HG03280 (cell line): ENCODE results near the gene PDPN.

Source experiments
- ATAC-seq: cut with Tn5 transposase; IDR thresholded peaks from one replicate; pipeline ENCODE4 v1.9.1; 2021; ENCODE audit warnings: mild to moderate bottlenecking, moderate library complexity; ENCODE audit not compliant: unreplicated experiment

Gene PDPN

DNA sequence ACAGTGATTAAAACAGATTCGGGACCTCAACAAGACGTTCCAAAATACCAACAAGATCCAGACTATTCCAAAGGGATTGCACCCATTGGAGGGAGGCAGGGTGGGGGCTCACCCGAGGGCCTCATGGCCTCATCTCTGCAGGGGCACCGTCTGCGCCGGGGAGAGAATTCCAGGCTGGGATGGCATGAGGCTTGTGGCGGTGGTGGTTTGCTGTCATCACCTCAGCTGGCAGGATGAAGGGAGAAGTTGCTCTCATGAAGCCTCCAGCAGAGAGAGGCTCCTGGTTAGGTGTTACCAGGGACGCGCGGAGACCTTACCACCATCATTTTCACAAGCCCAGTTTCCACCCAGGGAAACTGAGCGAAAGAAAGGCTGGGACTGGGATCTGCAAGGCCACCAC lies 6.7 kb upstream of the PDPN start:
- ATAC-seq, result no peak

DNA sequence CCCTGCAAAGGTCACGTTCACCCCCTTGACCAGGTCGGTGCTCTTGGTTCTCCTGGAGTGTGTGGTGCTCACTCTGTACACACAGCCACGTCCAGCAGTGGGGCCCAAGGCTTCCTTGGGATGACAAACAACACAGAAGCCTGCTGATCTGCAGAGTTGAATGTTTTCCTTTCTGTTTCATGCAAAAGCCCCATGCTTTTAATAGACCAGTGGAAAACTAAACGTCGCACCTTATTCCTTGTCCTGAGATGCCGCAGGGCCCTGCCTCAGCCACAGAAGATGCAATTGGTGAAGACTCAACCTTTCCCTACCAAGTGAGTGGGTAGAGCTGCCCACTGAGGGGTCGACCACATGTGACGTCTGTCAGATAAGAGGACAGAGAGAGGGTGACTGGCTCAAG lies 5.8 kb upstream of the PDPN start:
- ATAC-seq, result no peak

DNA sequence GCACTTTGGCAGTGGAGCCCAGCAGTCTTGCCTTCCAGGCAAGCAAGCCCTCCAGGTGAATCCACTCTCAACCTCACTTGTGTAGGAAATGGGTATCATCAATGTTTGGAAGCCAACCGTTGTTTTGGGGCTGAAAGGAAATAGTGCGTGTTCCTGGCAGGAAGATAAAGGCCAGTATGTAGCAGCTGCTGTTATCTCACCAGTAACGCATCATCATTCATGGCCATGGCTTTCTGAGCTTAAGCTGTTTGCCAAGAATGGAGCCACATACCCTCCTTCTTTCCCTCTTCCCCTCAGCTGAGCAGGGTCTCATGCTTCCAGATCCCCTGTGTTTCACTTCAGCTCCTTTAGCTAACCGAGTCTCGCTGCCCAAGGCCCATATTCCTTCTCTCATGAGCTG lies 2.2 kb upstream of the PDPN start:
- ATAC-seq, result no peak

DNA sequence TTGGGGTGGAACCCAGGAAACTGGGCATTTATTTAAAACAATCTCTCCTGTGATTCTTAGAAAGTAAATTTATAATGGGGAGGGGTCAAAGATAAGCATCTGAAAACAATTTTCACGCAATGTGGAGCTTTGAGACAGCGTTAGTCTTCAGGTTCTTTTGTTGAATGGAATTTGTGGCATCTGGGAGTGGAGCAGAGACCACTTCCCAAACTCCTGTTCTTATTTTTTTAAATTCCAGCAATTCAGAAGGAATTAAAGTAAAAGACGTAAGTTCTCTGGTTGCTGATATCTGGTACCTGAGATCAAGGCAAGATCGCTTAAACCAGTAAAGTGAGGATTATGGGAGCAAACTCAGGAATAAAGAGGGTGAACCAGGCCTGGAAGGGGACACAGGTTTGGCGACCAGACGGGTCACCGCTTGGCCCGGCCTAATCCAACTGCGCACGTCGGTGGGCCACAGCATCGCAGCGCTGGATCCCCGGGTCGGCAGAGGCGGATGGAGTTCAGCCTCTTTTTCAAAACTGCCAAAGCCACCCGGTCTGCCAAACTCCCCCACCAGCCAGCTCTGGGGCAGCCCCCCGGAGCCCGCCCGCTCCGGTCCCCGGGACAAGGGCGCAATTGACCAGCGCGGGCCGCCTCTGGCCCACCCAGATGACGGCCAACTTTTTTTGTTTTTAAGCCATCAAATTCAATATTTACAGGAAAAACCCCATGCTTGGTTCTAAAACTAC lies 754 bp upstream of the PDPN start:
- ATAC-seq, result no peak

DNA sequence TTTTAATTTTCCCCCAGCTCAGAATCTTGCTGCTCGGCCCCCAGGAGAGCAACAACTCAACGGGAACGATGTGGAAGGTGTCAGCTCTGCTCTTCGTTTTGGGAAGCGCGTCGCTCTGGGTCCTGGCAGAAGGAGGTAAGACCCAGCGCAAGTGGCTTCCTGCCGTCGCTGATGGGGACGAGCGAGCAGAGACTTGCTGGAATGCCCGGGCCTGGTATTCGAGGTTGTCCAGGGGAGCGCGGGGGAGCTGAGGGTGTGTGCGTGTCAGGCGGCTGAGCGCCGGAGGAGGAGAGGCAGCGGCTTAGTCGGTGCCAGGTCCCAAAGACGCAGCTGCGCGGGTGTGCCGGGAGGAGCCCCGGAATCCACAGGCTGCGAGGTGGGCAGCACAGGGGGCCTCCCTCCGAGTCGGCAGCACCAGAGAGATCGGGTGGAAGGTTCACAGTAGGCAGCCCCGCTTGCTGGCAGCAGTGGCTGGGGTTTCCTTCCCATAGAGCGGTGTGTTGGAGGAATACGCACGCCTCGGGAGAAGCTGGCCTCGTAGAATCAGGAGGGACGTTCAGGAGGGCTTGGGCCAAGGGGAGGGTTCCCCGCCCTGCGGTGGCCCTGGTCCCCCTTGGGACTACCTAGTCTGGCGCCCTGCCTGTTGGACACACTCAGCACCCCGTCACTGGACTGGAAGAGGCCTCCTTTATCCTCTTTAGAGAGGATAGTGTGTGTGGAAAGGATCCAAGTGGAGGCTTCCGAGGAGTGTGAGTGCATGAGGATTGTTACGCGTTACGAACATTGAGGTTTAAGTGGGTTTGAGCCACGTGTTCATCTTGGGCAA lies 547 bp downstream of the PDPN start:
- no peak for ATAC-seq

DNA sequence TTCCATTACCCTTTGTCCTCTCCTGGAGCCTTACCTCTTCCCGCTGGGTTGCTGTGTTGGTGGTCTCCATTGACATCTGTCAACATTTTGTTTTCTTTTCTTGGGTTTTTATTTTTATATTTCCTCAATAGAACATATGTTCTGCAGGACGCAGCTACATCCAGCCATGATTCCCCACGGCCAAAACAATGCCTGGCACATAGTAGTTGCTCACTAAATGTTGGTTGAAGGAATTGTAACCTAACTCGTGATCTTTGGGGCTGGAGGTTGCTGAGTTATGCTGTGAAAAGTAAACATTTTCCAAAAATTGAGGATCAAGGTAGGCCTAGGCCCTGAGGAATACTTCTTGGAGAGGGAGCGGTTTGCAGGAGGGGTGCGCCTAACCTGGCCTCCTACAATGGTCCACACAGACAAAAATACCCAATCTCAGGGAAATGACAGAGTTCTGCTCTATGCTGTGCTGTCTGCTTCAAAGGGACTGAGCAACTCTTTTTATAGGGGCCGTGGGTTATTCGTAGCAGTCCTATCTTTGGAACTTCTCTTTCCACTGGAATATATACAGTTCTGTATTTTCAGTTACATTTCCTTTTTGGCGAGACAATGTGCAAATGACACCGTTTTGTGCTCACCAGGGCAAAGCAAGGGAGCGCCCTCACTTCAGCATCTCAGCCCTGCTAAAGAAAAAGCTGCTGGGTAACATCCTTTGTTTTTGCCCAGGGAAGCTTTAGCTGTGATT lies 1.4 kb downstream of the PDPN start:
- no peak for ATAC-seq

DNA sequence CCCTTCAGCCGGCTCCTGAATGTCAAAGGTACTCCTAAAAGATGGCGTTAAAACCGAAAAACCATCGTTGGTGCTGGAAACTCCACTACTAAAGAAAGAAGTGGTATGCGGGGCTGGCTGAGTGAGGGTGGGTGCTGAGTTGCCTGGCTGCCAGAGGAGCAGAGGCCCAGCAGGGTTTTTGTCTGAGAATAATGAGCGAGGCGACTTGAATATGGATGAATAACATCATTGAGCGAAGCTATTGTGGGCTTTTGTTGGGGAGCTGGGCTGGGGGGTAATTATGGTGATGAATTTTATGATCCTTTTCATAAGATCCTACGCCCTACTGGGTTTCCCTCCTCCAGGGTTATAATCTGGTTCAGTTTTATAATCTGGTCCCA lies 2.0 kb downstream of the PDPN start:
- no peak for ATAC-seq

DNA sequence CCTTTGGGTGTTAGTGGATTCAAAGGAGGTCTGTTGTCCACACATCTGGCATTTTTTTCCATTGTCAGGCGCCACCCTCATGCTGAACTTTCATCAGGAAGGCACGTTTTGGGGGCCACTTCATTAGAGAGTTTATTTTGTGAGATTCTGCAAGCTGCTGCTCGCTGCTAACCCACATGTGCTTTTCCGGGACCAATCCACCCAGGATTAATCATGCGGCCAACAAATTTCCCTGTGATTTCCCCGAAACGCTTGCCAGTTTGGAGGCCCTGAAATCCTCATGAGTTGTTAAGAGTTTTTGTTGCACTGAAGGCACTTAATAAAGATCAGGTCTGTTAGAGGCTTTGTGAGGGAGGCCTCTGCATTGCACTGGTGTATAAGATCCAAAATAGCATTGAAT lies 2.4 kb downstream of the PDPN start:
- ATAC-seq, result no peak

DNA sequence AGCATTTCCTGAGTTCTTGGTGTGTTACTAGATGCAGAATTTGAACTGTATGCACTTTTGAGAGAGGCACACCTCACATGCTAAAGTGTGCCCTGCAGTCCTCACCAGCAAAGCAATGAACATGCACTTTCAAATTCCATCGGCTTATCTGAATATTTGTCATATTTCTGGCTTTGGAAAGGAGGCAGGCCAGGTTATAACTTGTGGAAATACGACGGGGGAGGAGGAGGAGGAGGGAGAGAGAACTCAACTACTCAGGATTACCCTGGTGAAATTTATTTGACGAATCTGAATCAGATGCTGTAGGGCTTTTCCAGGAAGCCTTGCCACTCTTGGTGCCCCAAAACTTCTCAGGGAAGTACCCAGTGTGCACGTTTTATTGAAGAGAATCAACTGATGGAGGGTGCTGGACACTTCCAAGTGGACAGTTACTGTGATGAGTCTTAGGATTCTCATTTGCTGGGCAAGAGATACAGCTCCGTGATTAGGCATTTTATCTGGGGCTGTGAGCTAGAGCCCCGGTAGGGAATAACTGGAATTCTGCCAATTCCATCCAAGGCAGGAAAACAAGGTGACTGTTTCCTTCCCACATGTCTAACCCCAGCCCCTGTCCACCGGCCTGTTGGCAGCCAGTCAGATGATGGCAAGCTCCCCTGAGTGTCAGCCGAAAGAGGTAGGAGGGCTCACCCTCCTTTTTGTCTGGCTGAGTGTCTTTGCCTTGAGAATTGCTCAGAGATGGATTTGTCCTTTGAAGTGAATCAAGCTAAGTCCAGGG lies 3.8 kb downstream of the PDPN start:
- no peak for ATAC-seq

DNA sequence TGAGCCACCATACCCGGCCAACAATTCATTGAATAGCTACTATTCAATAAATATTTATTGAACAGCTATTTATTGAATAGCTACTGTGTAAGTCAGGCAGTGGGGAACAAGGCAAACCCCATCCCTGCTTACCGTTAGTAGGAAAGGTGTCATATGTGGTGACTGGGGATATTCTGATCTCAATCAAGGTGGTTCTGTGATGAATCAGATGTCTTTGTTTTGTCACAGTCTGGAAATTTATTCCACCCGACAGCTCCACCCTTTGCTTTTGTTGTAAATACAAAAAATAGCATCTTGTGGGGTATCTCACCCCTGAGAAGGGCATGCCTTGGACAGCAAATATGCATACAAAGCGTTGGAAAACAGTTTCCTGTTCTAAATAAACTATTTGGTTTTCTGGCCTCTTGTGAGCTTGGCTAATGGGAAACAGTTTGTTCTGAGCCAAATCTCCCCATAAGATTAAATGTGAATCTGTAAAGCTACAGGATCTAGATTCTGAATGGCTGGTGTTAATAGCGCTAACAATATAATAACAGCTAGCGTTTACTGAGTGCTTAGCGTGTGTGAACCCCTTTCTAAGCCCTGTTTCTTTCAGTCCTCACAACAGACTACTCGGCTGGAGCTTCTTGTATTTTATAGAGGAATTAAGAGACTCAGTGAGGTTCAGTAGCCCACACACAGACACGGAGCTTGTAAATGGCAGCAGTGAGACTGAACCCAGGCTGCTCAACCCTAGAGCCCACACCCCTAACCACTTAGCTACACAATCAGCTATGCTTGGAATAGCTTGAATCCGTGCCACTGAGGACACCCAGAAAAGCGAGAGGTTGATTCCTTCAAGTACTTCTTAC lies 5.5 kb downstream of the PDPN start:
- ATAC-seq, result no peak

DNA sequence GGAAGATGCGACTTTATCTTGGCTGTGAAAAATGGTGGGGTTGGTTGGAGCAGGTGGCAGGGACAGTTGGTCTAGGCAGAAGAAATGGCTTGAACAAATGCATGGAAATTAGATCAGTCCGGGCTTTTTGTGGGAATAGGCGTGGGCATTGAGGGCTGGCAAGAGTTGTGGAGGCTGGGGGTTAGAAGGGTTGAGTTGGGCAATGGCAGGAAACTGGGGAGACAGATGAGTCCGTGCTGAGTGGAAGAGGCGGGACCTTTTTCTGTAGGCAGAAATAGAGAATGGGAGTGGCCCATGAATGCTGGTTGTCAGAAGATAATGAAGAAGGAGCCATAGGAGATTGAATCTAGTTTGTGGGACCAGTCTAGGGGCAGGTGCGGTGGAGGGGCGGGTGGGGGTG lies 6.9 kb downstream of the PDPN start:
- ATAC-seq, result no peak

DNA sequence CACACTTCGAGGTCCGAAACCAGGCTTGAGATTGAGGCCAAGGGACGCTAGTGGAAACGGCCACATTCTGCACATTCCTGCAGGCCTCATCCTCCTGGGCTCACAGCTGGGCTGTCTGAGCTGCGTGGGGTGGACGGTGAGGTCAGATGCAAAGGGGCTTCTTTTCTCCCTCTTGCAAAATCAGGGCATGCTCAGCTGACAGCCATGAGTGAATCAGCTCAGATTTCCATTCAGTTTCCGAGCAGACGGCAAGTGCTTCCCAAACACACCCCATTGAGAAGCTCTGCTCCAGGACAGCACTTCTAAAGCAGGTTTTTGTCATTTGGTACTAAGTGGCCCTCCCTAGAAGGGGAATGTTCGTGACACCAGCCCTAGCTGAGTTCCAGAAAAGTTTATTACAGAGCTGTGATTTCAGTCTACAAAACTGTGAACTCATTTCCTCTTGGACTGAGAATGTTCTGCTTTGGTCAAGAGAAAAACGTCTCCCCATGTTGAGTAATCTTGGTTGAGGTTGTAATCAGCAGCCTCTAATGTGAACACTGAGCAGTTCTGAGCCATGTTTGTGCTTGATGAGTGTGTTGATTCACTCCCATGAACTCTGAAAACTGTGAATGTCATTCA lies 10.0 kb downstream of the PDPN start:
- no peak for ATAC-seq

DNA sequence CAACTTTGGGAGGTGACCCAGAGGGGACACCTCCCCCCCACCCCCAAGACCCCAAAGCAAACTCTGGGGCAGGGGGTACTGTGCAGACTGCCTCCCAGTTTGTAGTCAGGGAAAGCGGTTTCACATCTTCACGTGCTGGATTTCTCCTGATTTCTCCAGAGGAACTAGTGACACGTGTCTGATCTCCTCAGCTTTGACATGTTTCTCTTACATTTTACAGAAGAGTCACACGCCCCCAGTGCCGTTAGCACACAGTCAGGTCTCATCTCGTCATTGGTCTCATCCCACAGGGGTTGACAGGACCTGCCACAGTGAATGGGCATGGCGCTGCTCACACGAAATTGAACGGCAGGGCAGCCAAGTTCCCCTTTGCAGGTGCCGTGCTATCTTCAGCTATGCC lies 11.8 kb downstream of the PDPN start:
- no peak for ATAC-seq

DNA sequence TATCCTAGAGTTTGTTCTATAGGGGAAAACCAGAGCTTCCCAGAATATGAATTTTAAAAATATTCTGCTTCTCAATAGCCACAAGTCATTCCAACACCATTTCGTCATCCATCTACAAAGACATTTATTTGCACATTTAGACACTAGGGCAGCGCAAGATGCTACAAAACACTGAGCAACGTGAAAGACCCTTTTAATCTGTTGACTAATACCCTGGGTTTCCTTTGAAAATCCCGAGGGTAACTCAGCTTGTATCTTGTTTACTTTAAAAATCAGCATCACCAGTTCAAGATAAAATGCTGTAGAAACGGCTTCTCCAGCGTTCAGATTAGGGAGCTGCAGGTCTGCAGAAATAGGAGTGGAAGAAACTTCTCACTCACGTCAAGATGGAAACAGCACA lies 13.5 kb downstream of the PDPN start:
- ATAC-seq, result no peak

DNA sequence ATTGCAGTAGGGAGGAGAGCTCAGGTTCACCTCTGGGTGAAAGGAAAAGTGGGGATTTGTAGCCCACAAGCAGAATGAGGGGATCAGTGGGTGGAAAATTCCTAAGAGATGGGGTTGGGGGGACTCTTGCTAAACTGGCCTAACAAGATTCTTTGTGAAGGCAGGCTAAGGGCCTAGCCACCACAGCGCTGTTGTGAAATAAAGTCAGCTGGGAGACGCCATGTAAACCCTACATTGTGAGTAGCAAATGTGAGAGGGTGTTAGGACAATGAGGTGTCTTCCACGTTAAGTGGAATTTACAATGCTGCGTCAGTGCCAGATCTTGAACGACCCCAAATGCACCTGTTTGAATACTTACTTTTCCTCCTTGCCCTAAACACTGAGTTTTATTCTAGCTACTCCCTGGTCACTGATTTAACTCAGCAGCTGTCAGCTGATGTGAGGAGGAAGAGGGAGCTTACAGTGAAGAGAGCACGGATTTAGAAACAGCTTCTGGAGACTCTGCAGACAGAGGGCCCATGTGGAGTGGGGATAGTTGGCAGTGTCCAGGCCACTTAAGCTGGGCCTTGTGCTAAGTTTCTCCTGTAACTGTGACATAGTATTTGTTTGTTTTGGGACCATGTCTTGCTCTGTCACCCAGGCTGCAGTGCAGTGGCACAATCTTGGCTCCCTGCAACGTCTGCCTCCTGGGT lies 17.3 kb downstream of the PDPN start:
- no peak for ATAC-seq

DNA sequence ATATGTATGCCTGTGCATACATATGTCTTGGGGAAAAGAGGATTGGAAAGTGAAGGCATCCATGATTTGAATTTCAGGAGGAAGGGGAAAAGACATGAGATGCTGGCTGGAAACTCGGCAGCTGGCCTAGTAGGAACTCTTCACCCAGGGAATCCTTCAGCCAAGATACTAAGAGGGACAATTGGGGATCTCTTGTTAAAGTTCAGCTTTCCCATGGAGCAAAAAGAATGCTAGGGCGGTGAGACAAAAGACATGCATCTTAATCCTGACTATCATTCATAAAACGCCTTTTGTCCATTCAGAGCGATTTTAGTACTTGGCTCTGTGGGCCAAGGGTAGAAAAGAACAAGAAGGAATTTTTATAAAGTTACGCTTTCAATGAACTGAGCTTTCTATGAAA lies 20.5 kb downstream of the PDPN start:
- no peak for ATAC-seq

DNA sequence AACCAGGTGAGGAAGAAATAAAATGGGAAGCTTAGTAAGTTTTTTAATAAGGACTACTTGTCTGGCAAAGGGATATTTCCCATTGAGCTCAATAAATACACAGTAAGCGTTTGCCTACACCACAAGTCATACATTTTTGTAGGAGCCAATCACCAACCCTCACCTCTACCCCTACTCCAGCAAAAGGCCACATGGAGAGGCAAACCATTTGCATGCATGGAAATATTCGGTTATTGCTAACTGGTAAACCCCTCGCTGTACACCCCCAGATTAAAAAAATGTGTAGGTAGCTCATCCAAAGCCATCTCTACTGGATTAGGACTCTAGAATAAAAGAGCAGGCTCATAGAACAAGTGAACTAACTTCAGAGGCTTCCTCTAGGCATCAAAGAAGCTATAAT lies 21.1 kb downstream of the PDPN start:
- no peak for ATAC-seq

DNA sequence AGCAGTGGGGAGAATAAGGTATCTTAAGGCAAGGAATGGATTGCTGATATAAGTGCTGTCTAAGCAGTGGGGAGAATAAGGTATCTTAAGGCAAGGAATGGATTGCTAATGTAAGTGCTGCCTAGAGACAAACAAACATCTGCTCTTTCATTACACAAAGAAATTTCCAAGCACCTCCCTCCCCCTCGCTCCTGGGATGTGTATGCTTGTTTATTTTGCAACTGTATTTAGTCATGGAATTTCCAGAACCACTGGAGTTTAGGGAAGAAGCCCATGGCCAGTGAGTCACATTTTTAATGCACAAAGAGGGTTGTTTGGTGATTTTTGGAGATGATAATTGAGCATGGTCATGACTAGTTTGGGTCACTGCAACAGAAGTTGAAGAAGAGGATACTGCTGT lies 21.5 kb downstream of the PDPN start:
- ATAC-seq, result no peak

DNA sequence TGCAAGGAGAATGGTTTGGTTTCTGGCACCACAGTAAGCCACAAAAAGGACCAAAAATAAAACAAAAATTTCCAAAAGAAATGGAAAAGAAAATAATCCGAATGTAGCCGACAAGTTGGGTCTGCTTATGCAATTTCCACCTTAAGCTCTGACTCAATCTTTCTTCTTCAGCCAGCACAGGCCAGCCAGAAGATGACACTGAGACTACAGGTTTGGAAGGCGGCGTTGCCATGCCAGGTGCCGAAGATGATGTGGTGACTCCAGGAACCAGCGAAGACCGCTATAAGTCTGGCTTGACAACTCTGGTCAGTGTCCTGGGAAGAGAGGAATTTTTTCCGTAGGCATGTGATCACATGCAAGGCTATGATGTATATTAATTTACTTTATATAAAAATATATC lies 23.4 kb downstream of the PDPN start:
- no peak for ATAC-seq
